Ramos (cell line): ENCODE measurements around the gene FBP2.

Source experiments
- in situ Hi-C: fragments of 300-500 bp; cut with MboI; formaldehyde crosslinking; loops from one replicate; pipeline ENCODE4 v1.14.3; 2022; ENCODE audit warnings: low sequenced_read_pairs; ENCODE audit not compliant: unreplicated experiment

The FBP2 gene

DNA sequence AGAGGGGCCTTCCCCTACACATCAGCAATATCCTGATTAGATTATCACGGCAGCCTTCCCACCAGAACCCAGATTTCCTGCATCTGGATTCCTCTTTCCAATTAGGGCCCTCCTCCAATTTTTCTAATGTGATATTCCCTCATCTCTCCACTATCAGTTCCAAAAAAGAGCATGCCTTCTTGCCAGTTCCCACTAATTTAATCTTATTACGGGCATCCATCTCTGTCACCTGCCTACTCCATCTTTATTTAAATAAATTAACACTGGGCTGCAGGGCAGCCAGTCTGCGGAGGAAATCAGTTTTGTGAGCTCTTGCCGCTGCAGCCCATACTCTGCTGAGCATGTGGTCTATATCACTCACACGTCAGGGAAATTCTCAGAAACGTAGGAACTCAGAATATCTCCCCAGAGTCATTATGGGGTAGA is 16.6 kb upstream of the FBP2 start:
- in situ Hi-C loops: no loop called here

DNA sequence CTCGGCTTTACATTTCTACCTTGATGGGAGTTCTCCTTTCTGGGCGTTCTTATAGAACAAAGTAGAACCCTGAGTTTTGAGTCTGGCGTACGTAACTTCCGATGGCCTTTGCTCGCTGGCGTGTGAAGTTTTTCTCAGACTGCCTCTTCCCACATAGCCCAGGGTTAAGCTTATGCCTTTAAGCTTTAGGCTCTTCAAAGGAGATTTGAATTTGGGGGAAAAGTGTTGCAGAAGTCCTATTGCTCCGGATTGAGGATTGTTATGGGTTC is 13.7 kb upstream of the FBP2 start:
- in situ Hi-C loops: no loop called here

GRCh38 chr9:94606646-94607422 is 13.2 kb upstream of the FBP2 start:
- in situ Hi-C loops: no loop called here

GRCh38 chr9:94603259-94604160 is 9.9 kb upstream of the FBP2 start:
- in situ Hi-C loops: no loop called here

DNA sequence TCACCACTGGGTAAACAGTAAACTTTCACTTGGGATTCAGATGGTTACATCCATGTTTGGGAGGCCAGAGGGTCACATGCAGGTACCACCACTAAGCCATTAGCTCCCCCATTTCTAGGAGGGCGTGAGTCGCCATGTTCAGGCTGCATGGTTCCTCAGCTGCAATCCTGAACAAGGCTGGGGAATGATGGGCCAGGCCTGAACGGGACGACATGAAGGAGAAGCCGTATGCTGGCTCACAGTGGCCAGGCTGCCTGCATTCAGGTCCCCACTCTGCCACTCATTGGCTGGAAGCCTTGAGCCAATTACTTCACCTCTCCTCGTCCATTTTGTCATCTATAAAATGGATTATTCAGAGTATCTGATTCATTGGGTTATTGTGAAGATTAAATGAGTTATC is 9.0 kb upstream of the FBP2 start:
- in situ Hi-C loops: no loop called here

- in situ Hi-C loops: no loop called here
Observed at GRCh38 chr9:94600715-94601114, 7.1 kb upstream of the FBP2 start.

- in situ Hi-C loops: no loop called here
Observed at GRCh38 chr9:94600258-94600657, 6.6 kb upstream of the FBP2 start.

- in situ Hi-C loops: loop anchor here (25.0 kb wide), 1 partner anchor 537 kb away; no protein-coding TSS in a partner anchor
Observed at GRCh38 chr9:94599102-94599501, 5.5 kb upstream of the FBP2 start.

GRCh38 chr9:94592683-94593082 is 941 bp downstream of the FBP2 start:
- in situ Hi-C loops: loop anchor here (25.0 kb wide), 1 partner anchor 530 kb away; no protein-coding TSS in a partner anchor

- in situ Hi-C loops: loop anchor here (25.0 kb wide), 1 partner anchor 530 kb away; no protein-coding TSS in a partner anchor
Observed at GRCh38 chr9:94591876-94592275, 1.7 kb downstream of the FBP2 start.

DNA sequence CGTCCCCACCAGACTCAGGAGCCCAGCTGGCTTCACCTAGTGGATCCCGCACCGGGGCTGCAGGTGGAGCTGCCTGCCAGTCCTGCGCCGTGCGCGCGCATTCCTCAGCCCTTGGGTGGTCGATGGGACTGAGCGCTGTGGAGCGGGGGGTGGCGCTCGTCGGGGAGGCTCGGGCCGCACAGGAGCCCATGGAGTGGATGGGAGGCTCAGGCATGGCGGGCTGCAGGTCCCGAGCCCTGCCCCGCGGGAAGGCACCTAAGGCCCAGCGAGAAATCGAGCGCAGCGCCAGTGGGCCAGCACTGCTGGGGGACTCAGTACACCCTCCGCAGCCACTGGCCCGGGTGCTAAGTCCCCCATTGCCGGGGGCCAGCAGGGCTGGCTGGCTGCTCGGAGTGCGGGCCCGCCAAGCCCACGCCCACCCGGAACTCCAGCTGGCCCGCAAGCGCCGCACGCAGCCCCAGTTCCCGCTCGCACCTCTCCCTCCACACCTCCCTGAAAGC is 2.5 kb downstream of the FBP2 start:
- in situ Hi-C loops: loop anchor here (25.0 kb wide), 1 partner anchor 529 kb away; no protein-coding TSS in a partner anchor

DNA sequence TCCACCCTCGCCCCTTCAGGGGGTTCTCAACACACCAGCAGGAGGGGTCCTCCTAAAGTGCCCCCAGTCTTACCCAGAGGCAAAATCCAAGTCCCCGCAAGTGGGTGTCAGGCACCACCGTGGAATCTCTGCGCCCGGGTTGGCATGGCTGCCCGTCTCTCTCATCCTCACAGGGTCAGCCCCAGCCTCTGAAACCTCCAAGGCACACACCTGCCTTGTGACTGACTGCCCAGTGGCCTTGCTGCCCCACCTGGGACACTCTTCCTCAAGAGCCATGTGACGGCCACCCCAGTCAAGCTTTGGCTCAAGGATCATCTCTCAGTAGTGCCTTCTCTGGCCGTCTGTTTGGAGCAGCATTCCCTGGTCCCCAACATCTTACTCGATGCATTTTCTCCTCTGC is 4.9 kb downstream of the FBP2 start:
- in situ Hi-C loops: loop anchor here (25.0 kb wide), 1 partner anchor 526 kb away; no protein-coding TSS in a partner anchor

- in situ Hi-C loops: loop anchor here (25.0 kb wide), 1 partner anchor 525 kb away; no protein-coding TSS in a partner anchor
Observed at GRCh38 chr9:94586814-94587213, 6.8 kb downstream of the FBP2 start.

DNA sequence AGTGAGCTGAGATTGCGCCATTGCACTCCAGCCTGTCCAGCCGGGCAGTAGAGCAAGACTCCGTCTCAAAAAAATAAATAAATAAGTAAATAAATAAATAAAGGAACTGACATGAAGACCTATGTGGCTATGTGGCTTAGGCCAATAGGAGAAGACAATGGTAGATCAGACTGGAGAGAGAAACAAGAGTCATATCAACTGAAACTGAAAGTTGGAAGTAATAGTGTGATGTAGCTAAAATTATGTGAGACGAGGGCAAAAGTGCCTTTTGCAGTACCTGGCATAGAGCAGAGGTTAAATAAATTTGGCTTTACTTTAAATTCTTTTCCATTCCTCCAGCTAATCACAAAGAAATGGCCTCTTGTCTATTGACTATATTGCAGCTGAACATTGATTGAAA is 7.3 kb downstream of the FBP2 start:
- in situ Hi-C loops: loop anchor here (25.0 kb wide), 1 partner anchor 524 kb away; no protein-coding TSS in a partner anchor

DNA sequence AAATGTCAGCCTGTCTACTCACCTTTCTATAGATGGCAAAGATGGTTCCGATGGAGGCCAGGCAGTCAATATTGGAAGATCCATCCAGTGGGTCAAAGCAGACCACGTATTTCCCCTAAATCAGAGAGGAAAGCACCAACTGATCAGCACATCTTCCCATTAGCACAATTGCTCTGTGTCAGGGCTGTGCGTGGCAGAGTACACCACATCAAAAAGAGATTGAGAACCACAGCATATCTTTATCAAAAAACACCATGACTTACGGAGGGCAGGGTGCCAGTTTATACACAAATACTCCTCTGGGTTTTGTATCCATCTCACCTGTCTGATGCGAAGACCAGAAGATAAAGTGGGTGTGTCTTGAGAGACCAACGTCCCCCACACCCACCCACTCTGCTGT is 9.1 kb downstream of the FBP2 start:
- in situ Hi-C loops: loop anchor here (25.0 kb wide), 1 partner anchor 522 kb away; no protein-coding TSS in a partner anchor

GRCh38 chr9:94581728-94582127 is 11.9 kb downstream of the FBP2 start:
- in situ Hi-C loops: loop anchor here (25.0 kb wide), 1 partner anchor 519 kb away; no protein-coding TSS in a partner anchor

DNA sequence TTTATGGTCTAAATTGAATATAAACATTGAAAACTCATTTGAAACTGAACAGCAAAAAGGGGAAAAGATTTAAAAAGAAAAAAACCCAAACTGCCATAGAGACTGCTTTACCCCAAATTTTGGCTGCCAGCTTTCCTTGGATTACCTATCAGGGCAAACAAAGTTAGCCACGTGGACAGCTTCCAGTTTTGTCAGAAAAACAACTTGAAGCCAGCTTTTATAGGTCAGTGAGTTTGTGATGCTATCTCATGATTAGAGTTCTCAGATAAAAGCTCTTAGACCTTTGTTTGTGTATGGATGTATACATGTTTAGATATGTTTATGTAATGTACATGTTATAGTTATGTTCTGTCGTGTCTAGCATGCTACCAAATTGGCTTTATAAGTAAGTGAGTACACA is 16.1 kb downstream of the FBP2 start:
- in situ Hi-C loops: loop anchor here (25.0 kb wide), 1 partner anchor 515 kb away; no protein-coding TSS in a partner anchor

DNA sequence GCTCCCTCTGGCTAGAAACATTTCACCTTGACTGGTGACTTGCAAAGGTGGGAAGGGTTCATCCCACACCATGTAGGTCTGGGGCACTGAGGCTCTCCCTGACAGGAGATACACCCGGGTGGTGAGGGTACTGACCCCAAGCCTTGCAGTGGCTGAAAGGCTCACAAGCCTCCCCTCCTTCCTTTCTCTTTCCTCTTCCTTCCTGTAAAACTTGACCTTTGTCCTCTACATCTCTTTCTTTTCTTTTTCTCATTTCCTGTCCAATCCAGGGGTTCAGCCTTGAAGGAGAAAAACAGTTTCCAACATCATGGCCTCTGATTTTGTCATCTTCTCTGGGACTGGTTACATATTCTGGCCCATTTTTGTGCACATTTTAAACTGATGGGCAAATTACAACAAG is 16.6 kb downstream of the FBP2 start:
- in situ Hi-C loops: loop anchor here (25.0 kb wide), 1 partner anchor 515 kb away; no protein-coding TSS in a partner anchor

DNA sequence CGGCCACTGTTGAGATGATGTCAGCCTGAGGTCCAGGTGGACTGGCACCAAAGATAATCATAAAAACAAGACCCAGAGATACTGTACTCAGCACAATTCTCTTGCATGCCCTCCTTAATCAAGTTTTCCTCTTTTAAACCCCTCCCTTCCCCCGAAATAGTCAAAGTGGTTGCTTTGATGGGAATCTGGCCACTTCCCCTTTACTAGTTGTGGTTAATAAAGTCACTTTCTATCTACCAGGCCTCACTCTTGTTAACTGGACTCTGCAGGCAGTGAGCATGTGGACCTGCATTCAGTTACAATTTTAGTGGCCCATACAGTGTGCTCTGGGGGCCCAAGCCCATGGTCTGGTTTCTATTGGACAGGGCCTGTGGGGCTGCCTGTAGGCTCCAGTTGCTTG is 17.5 kb downstream of the FBP2 start:
- in situ Hi-C loops: loop anchor here (25.0 kb wide), 1 partner anchor 514 kb away; no protein-coding TSS in a partner anchor

- in situ Hi-C loops: no loop called here
Observed at GRCh38 chr9:94568972-94569712, 24.5 kb downstream of the FBP2 start.
